Measurements from ENCODE around the gene ZNF99.
"Not testable (repeated sequence)": the region's sequence is repeated elsewhere in the genome, so short reads cannot be mapped to it uniquely, and the experiment has no call there.

ZNF99 gene

DNA sequence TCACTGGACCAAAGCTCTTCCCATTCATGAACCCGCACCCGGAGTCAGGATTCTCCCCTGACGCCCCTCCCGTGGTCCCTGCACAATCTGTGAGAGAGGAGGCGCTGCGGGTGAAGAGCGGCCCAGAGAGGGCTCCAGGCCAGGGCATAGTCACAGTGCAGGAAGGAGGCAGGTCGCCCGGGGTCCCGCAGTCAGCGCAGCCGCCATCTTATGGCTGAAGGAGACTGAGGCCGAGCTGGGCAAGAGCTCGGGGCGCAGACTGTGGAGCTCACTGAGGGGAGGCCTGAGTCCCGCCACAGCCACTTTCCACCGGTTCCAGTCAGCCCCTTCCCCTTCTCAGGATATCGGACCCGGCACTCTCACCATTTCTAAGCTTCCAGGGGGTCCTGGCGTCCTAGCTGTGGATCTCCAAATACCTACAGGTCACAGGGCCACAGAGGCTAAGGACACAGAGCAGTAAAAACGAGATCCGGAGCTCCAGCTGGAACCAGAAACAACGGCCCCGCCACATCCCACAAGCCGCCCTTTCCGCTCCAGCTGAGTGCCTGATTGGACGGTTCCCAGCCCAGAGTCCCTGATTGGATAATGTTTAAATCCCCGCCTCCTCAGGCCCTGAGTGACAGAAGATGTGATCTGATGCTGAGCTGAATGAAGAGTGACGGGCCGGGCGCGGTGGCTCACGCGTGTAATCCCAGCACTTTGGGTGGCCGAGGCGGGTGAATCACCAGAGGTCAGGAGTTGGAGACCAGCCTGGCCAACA lies at the start of gene ZNF99:
TSS of gene ZNF99 (minus strand) at position 501 of the 760 bp plus-strand sequence. CDS start at position 366, 135 bp downstream.
- DNase-seq, result no peak

DNA sequence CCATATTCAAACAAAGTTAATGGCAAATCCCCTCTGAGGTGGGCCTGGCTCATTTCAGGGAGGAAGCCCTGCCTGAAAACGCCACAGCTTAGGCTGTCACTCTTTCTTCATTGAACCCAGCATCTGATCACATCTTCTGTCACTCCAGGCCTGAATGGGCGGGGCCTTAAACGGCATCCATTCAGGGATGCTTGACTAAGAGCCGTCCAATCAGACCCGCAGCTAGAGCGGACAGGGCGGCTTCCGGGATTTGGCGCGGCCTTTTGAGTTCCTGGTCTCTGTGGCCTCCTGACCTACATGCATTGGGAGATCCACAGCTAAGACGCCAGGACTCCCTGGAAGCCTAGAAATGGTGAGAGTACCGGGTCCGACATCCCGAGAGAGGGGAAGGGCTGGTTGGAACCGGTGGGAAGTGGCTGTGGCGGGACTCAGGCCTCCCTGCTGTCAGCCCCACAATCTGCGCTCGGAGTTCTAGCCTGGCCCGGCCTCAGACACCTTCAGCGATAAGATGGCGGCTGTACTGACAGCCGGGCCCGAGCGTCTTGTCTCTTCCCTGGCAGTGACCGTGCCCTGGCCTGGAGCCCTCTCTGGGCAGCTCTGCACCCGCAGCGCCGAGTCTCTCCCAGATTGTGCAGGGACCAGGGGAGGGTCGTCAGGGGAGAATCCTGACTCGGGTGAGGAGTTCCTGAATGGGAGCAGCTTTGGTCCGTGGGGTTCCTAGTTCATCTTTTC lies 48.2 kb upstream of the ZNF99 start, which contains the start of gene ZNF723:
TSS of gene ZNF723 (plus strand) at position 261 of the 732 bp plus-strand sequence. CDS start at position 350, 89 bp downstream.
- no peak for DNase-seq

- no peak for DNase-seq
Measured at GRCh38 chr19:22831211-22831610, 47.3 kb upstream of the ZNF99 start.

DNA sequence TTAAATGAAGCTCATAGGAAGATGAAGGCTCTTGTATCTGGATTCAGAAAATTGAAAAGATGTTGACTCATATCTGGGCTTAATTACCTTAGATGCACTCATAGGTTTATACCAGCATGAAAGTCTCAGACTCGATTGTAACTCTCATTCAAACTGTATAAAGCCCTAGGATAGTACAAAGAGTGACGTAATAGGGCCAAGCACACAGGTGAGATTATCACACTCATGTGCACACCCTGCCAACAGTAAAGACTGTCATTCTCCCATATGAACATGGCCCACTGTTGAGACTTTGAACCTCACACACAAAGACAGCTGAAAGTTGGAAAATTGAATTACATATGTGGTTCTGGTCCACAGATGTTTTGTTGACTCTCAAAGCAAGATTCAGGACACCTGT lies 30.2 kb upstream of the ZNF99 start:
- no peak for DNase-seq

GRCh38 chr19:22807061-22807835 lies 23.3 kb upstream of the ZNF99 start:
- DNase-seq, result no peak

DNA sequence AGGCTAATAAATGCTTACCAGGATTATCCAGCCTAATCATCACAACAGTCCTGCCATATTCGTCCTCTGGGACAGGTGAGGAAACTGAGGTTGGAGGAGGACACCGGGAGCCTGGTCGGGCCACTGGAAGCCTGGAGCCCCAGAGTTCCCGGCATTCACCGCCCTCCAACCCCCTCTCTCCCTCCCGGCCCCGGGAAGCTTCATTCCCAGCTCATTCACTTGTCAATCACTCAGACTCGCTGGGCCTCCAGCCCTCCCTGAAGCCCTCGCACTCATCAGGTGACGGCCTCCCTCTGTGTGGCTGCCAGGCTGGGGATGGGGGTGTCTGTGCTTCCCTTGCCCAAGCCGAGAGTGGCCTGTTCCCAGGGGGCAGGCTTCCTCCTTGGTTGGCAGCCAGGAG lies 22.5 kb upstream of the ZNF99 start:
- DNase-seq, result no peak

- no peak for DNase-seq
Measured at GRCh38 chr19:22797040-22797439, 13.1 kb upstream of the ZNF99 start.

GRCh38 chr19:22792863-22793262 lies 8.9 kb upstream of the ZNF99 start:
- DNase-seq, result not testable (repeated sequence)

GRCh38 chr19:22735911-22736645 lies 47.9 kb downstream of the ZNF99 start:
- no peak for DNase-seq

GRCh38 chr19:22733691-22734090 lies 50.3 kb downstream of the ZNF99 start:
- no peak for DNase-seq

- DNase-seq, result not testable (repeated sequence)
Measured at GRCh38 chr19:22728214-22728613, 55.7 kb downstream of the ZNF99 start.

DNA sequence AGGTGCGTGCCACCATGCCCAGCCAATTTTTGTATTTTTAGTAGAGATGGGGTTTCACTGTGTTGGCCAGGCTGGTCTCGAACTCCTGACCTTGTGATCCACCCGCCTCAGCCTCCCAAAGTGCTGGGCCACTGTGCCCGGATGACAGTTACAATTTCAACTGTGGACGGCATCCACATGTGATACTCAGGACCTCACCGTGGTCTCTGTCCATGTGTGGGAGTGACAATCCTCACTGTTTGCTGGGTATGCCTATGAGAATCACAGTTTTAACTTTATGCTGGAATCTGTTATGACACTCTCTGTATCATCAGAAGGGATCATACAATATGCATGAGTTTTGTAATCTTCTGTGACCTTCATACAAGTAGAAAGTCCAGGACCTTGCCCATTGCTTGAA lies 62.4 kb downstream of the ZNF99 start:
- DNase-seq, result not testable (repeated sequence)

DNA sequence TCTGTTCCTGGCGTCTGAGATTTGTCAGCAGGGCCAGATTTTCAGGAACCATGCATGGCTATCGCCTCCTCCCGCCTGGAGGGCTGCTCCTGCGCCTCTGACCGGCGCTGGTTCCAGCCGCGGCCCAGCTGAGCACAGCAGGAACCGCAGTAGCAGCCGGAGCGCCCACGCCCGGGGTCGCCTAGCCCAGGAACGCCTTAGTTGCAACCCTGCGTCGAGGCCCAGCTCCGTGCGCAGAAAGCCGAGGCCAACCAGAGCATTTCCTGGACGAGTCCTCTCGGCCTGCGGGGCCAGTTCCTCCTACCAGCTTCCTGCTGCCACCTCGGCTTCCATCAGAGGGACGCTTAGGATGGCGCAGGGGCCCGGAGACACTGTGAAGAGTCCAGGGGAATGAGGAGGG lies 75.0 kb downstream of the ZNF99 start:
- no peak for DNase-seq

DNA sequence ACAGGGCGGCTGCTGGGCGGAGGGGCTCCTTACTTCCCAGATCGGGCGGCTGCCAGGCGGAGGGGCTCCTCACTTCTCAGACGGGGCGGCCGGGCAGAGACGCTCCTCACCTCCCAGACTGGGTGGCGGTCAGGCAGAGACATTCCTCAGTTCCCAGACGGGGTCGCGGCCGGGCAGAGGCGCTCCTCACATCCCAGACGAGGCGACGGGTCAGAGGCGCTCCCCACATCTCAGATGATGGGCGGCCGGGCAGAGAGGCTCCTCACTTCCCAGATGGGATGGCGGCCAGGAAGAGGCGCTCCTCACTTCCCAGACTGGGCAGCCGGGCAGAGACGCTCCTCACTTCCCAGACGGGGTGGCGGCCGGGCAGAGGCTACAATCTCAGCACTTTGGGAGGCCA lies 80.9 kb downstream of the ZNF99 start:
- DNase-seq, result not testable (repeated sequence)

DNA sequence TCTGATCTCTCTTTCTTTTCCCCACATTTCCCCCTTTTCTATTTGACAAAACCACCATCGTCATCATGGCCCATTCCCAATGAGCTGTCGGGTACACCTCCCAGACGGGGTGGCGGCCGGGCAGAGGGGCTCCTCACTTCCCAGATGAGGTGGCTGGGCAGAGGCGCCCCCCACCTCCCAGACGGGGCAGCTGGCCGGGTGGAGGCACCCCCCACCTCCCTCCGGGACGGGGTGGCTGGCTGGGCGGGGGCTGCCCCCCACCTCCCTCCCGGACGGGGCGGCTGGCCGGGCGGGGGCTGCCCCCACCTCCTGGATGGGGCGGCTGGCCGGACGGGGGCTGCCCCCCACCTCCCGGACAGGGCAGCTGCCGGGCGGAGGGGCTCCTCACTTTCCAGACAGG lies 81.3 kb downstream of the ZNF99 start:
- DNase-seq, result not testable (repeated sequence)

Data from SHP77 treated with DMSO at 0.1 percent for 48 hours (cell line).